Measurements from ENCODE around the gene DGKQ. TPM values are rescaled to one million over a fixed set of nuclear protein-coding genes. Genes with fewer than 3 reads are reported as not detected.

DGKQ gene
- total and polyA plus RNA-seq, 2 of the 13 experiments (the other 11 are each of a cell fraction or from before 2014, with no cell fraction given) = 4.5 to 7.2 TPM

DNA sequence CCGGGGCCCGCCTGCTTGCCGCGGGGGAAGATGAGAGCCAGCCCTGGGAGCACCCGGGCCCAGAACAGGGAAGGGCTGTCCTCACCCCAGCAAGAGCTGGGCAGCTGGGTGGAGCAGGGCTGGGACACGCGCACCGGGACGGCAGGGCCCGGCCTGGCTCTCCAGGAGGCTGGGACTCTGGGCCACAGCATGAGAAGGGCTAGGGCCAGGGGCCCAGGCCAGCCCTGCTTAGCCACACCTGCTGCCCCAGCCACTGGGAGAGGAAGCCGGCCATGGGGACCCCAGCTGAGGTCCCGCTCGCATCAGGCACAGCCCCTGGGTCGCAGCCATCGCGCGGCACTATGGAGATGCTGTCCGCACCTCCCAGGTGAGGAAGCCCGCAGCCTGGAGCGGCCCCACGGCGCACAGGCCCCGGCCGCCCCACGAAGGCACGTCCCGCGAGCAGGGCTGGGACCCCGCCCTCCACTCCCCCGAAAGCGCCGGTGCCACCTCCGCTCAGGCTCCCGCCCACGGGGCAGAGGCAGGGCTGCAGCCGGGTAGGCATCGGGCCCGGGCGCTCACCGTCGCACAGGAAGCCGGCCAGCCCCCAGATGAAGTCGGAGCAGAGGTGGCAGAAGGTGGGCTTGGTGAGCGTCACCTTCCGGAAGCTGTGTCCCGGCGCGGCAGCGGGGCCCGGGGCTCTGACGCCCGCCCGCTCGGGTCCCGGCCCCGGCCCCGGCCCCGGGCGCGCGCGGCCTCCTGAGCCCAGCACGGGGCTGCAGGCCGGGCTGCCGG is 531 bp downstream of the DGKQ start (continued):
- TF ChIP-seq ZNF605 (CRISPR knock-in tag; IDR thresholded peaks at IDR 0.05) (0 out of 2 replicates have a peak, but pooled peaks have one; percentile 33), HNRNPL (IDR thresholded peaks at IDR 0.05; ENCODE audit: low read depth, low read length) (no peak), RBAK (CRISPR knock-in tag; IDR thresholded peaks at IDR 0.05) (no peak), BRCA1 (CRISPR knock-in tag; IDR thresholded peaks at IDR 0.05) (no peak), FIP1L1 (IDR thresholded peaks at IDR 0.05; ENCODE audit: borderline replicate concordance, insufficient read depth, low read depth, low read length) (no peak), DR1 (CRISPR knock-in tag; IDR thresholded peaks at IDR 0.05) (no peak; the same call in 1 of the 2 replicates), ZNF547 (CRISPR knock-in tag; IDR thresholded peaks at IDR 0.05) (peak; percentile 35), EHMT2 (IDR thresholded peaks at IDR 0.05; ENCODE audit: borderline replicate concordance, low read depth, low read length) (no peak), DNMT1 (CRISPR knock-in tag; IDR thresholded peaks at IDR 0.05) (no peak), REXO4 (CRISPR knock-in tag; IDR thresholded peaks at IDR 0.05; ENCODE audit: borderline replicate concordance) (no peak), ATF7 (IDR thresholded peaks at IDR 0.05) (no peak), ATF7 (CRISPR knock-in tag; IDR thresholded peaks at IDR 0.05) (no peak)
- TF ChIP-seq, protein P1, sequence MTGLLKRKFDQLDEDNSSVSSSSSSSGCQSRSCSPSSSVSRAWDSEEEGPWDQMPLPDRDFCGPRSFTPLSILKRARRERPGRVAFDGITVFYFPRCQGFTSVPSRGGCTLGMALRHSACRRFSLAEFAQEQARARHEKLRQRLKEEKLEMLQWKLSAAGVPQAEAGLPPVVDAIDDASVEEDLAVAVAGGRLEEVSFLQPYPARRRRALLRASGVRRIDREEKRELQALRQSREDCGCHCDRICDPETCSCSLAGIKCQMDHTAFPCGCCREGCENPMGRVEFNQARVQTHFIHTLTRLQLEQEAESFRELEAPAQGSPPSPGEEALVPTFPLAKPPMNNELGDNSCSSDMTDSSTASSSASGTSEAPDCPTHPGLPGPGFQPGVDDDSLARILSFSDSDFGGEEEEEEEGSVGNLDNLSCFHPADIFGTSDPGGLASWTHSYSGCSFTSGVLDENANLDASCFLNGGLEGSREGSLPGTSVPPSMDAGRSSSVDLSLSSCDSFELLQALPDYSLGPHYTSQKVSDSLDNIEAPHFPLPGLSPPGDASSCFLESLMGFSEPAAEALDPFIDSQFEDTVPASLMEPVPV (CRISPR knock-in tag; IDR thresholded peaks at IDR 0.05) = no peak
- TF ChIP-seq, protein P2, sequence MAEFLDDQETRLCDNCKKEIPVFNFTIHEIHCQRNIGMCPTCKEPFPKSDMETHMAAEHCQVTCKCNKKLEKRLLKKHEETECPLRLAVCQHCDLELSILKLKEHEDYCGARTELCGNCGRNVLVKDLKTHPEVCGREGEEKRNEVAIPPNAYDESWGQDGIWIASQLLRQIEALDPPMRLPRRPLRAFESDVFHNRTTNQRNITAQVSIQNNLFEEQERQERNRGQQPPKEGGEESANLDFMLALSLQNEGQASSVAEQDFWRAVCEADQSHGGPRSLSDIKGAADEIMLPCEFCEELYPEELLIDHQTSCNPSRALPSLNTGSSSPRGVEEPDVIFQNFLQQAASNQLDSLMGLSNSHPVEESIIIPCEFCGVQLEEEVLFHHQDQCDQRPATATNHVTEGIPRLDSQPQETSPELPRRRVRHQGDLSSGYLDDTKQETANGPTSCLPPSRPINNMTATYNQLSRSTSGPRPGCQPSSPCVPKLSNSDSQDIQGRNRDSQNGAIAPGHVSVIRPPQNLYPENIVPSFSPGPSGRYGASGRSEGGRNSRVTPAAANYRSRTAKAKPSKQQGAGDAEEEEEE (CRISPR knock-in tag; IDR thresholded peaks at IDR 0.05; ENCODE audit: borderline replicate concordance) = no peak
- TF ChIP-seq, protein P3, sequence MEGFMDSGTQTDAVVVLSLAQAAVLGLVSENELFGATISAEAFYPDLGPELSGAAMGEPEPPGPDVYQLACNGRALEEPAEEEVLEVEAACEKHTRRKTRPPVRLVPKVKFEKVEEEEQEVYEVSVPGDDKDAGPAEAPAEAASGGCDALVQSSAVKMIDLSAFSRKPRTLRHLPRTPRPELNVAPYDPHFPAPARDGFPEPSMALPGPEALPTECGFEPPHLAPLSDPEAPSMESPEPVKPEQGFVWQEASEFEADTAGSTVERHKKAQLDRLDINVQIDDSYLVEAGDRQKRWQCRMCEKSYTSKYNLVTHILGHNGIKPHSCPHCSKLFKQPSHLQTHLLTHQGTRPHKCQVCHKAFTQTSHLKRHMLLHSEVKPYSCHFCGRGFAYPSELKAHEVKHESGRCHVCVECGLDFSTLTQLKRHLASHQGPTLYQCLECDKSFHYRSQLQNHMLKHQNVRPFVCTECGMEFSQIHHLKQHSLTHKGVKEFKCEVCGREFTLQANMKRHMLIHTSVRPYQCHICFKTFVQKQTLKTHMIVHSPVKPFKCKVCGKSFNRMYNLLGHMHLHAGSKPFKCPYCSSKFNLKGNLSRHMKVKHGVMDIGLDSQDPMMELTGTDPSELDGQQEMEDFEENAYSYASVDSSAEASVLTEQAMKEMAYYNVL (CRISPR knock-in tag; IDR thresholded peaks at IDR 0.05; ENCODE audit: borderline replicate concordance) = no peak
- TF ChIP-seq, protein P4, sequence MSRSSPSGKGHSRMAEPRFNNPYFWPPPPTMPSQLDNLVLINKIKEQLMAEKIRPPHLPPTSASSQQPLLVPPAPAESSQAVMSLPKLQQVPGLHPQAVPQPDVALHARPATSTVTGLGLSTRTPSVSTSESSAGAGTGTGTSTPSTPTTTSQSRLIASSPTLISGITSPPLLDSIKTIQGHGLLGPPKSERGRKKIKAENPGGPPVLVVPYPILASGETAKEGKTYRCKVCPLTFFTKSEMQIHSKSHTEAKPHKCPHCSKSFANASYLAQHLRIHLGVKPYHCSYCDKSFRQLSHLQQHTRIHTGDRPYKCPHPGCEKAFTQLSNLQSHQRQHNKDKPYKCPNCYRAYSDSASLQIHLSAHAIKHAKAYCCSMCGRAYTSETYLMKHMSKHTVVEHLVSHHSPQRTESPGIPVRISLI (CRISPR knock-in tag; IDR thresholded peaks at IDR 0.05; ENCODE audit: borderline replicate concordance) = no peak
- TF ChIP-seq, protein P5, sequence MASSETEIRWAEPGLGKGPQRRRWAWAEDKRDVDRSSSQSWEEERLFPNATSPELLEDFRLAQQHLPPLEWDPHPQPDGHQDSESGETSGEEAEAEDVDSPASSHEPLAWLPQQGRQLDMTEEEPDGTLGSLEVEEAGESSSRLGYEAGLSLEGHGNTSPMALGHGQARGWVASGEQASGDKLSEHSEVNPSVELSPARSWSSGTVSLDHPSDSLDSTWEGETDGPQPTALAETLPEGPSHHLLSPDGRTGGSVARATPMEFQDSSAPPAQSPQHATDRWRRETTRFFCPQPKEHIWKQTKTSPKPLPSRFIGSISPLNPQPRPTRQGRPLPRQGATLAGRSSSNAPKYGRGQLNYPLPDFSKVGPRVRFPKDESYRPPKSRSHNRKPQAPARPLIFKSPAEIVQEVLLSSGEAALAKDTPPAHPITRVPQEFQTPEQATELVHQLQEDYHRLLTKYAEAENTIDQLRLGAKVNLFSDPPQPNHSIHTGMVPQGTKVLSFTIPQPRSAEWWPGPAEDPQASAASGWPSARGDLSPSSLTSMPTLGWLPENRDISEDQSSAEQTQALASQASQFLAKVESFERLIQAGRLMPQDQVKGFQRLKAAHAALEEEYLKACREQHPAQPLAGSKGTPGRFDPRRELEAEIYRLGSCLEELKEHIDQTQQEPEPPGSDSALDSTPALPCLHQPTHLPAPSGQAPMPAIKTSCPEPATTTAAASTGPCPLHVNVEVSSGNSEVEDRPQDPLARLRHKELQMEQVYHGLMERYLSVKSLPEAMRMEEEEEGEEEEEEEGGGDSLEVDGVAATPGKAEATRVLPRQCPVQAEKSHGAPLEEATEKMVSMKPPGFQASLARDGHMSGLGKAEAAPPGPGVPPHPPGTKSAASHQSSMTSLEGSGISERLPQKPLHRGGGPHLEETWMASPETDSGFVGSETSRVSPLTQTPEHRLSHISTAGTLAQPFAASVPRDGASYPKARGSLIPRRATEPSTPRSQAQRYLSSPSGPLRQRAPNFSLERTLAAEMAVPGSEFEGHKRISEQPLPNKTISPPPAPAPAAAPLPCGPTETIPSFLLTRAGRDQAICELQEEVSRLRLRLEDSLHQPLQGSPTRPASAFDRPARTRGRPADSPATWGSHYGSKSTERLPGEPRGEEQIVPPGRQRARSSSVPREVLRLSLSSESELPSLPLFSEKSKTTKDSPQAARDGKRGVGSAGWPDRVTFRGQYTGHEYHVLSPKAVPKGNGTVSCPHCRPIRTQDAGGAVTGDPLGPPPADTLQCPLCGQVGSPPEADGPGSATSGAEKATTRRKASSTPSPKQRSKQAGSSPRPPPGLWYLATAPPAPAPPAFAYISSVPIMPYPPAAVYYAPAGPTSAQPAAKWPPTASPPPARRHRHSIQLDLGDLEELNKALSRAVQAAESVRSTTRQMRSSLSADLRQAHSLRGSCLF (CRISPR knock-in tag; IDR thresholded peaks at IDR 0.05; ENCODE audit: borderline replicate concordance) = no peak
